ENCODE data around the gene KLHL35. TPM values are rescaled to one million over a fixed set of nuclear protein-coding genes. Genes with fewer than 3 reads are reported as not detected.

The KLHL35 gene
- total RNA-seq, 2 donors from 2014 or later = 0.50 to 0.67 TPM

DNA sequence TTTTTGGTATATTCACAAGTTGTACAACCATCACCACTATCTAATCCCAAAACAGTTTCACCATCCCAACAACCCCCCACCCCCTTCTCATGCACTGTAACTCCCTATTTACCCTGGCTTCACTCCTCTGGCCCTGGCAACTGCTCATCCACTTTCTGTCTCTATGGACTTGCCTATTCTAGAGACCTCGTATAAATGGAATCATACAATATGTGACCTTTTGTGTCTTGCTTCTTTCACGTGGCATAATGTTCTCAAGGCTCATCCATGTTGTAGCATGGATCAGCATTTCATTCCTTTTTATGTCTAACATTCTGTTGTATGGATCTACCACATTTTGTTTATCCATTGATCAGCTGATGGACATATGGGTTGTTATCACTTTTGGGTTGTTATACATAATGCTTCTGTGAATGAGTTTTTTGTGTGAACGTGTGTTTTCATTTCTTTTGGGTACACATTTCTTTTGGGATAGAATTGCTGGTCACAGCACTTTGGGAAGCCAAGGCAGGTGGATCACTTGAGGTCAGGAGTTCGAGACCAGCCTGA is 46.7 kb upstream of the KLHL35 start:
- H3K27me3 ChIP-seq = no peaks in the 10 kb centered on the region
- DNase-seq = no peak
- H3K9ac ChIP-seq (ENCODE audit: low read depth in 2 of 2, low read length in 2 of 2) = no peak overlapping the region
- intact Hi-C loops (cut with DNase I) = no loop called here
- H3K27ac ChIP-seq = no peak overlapping the region
- TF ChIP-seq, protein P1, sequence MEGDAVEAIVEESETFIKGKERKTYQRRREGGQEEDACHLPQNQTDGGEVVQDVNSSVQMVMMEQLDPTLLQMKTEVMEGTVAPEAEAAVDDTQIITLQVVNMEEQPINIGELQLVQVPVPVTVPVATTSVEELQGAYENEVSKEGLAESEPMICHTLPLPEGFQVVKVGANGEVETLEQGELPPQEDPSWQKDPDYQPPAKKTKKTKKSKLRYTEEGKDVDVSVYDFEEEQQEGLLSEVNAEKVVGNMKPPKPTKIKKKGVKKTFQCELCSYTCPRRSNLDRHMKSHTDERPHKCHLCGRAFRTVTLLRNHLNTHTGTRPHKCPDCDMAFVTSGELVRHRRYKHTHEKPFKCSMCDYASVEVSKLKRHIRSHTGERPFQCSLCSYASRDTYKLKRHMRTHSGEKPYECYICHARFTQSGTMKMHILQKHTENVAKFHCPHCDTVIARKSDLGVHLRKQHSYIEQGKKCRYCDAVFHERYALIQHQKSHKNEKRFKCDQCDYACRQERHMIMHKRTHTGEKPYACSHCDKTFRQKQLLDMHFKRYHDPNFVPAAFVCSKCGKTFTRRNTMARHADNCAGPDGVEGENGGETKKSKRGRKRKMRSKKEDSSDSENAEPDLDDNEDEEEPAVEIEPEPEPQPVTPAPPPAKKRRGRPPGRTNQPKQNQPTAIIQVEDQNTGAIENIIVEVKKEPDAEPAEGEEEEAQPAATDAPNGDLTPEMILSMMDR (IDR thresholded peaks at IDR 0.05) = no peak
- H3K4me1 ChIP-seq = no peaks in the 10 kb centered on the region
- H3K36me3 ChIP-seq = no peaks in the 10 kb centered on the region
- H3K4me3 ChIP-seq = no peak overlapping the region
- H3K9me3 ChIP-seq = no peaks in the 10 kb centered on the region

DNA sequence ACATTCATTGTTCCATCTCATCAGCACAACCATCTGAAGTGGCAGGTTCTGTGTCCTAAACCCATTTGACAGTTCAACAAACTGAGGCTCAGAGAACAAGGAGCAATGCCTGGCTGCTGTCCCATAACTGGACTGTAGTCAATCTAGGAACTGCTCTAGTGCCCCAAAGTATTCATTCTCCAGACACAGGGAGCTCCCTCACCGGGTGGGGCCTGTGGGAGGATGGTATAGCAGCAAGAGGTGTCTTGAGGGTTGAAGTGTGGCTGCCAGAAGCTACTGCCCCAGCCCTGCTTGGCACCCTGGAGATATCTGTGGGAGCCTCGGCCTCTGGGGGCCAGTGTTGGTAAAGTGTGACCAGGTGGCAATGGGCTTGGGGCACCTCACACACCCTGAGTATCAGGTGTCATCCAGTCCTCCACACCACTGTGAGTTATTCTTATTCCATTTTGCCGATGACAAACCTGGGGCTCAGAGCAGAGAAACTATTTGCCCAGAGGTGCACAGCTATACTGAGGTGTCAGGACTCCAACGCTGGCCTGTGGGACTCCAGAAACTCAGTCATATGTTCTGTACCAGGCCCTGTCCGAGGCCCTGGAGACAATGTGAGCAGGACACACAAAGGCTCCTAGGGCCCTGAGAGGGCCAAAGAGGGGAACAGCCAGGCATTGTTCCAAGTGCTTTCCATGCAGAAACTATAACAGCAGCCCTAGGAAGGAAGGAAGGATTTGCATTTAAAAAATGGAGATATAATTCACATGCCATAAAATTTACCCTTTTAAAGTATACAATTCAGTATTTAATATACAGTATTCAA is 46.0 kb upstream of the KLHL35 start:
- Histone ChIP-seq H3K36me3 (no peaks in the 10 kb centered on the region), H3K9me3 (no peaks in the 10 kb centered on the region), H3K4me3 (no peak overlapping the region), H3K9ac (ENCODE audit: low read depth in 2 of 2, low read length in 2 of 2) (no peak overlapping the region), H3K27me3 (no peaks in the 10 kb centered on the region), H3K4me1 (no peaks in the 10 kb centered on the region), H3K27ac (no peak overlapping the region)
- no peak for DNase-seq
- intact Hi-C loops (cut with DNase I) = no loop called here
- TF ChIP-seq, protein P1 (IDR thresholded peaks at IDR 0.05) = no peak

DNA sequence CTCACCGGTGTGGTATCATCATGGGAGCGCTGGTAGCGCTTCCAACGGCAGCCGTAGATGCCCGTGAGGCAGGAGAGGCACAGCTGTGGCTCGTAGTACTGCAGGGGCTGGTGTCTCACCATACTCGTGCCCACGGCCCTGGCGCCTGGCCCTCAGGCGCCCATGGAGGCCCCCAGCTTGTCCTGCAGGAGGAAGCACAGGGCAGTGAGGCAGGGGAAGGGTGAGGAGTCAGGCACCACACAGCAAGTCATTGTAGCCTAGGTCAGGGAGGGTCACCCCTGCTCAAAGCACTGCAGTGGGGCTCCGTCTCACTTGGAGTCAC is 44.6 kb upstream of the KLHL35 start:
- Histone ChIP-seq H3K4me3 (no peak overlapping the region), H3K4me1 (no peaks in the 10 kb centered on the region), H3K27me3 (no peaks in the 10 kb centered on the region), H3K36me3 (no peaks in the 10 kb centered on the region), H3K9me3 (no peaks in the 10 kb centered on the region), H3K9ac (ENCODE audit: low read depth in 2 of 2, low read length in 2 of 2) (no peak overlapping the region), H3K27ac (no peak overlapping the region)
- TF ChIP-seq, protein P1 (IDR thresholded peaks at IDR 0.05) = no peak
- intact Hi-C loops (cut with DNase I) = no loop called here
- DNase-seq = no peak

DNA sequence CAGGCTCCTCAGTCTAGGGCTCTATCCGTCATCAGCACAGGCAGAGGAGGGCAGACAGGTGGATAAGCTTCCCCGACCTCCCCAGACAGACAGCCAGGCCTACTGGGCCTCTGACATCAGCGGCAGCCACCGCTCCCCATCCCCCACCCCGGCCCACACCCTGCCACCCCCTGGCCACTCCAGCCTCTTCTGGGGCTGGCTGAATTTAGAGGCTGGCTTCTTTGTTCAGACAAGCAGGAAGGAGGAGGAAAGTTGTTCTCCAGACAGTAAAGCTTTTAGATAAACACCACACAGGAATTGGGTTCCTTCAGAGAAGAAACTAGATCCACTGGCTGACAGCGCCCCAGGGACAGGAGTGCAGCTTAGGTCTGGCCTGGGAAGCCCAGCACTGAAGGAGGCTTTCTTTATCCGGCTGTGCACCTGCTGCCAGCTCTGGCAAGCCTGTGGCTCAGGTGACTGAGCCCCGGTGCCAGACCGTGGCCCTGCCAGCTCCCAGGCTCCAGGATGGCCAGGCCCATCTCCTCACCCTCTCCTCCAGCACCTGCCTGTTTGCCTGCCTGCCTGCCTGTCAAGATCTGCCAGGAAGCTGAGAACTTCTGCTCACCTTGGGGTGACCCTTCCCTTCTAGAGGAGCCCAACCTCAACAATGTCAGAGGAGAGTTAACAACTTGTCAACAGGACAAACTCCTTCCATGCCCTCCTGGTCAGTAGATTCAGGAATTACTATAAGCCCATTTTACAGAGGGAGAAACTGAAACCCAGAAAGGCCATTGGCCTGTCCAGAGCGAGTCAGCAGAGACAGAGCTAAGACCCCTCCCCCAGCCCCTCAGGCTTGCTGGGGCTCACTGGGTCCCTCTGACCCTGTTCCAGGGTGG is 44.0 kb upstream of the KLHL35 start:
- Histone ChIP-seq H3K27me3 (no peaks in the 10 kb centered on the region), H3K36me3 (no peaks in the 10 kb centered on the region), H3K4me1 (no peaks in the 10 kb centered on the region), H3K4me3 (no peak overlapping the region), H3K9ac (ENCODE audit: low read depth in 2 of 2, low read length in 2 of 2) (no peak overlapping the region), H3K27ac (no peak overlapping the region), H3K9me3 (no peaks in the 10 kb centered on the region)
- intact Hi-C loops (cut with DNase I) = no loop called here
- no peak for DNase-seq
- TF ChIP-seq, protein P1 (IDR thresholded peaks at IDR 0.05) = no peak

DNA sequence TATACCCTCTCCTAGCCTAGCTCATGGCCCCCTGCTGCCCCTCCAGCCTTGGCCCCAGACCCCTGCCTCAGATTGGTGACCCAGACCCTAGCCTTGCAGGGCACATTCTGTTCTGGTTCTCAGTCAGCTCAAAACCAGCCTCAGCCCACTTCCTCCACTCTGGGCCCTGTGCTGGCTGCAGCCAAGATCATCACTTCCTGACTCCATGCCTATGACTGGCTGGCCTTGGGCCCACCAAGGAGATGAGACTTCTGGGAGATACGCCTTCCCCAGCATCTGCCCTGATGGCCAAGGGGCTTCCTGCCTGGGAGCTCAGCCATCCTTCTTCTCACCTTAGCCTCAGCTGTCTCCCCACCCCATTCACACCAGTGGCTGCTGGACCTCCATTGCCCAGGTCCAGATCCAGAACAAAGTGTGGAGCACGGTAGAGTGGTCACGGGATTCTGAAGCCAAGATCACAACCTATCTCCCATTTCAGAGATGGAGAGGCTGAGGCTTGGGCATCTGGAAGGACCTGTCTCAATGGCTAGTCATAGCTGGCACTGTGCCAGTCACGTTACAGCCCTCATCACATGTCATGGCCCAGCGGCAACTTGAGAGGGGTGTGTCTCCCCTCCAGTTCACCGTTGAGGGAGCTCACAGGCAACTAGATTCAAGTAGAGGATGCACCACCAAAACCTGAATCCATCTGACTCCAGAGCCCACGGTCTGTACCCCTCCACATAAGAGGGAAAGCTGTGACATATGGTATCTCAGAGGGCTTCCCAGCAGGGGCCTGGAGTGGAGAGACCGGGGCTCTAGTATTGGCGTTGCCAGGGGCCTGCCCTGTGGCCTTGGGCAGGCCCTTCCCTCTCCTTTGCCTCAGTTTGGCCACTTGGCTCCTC is 43.0 kb upstream of the KLHL35 start:
- Histone ChIP-seq H3K9me3 (no peaks in the 10 kb centered on the region), H3K4me1 (no peaks in the 10 kb centered on the region), H3K4me3 (no peak overlapping the region), H3K27ac (no peak overlapping the region), H3K9ac (ENCODE audit: low read depth in 2 of 2, low read length in 2 of 2) (no peak overlapping the region), H3K36me3 (no peaks in the 10 kb centered on the region), H3K27me3 (no peaks in the 10 kb centered on the region)
- intact Hi-C loops (cut with DNase I) = no loop called here
- peak; percentile 32 for DNase-seq
- TF ChIP-seq, protein P1 (IDR thresholded peaks at IDR 0.05) = no peak
